GM12878 (cell line): ENCODE data around the gene CD34. TPM values are rescaled to one million over a fixed set of nuclear protein-coding genes. Genes with fewer than 3 reads are reported as not detected.

ENCODE experiments used
- ATAC-seq: fragments of 200-7000 bp; cut with Tn5 transposase; 3 replicates; pipeline ENCODE4 v1.9.1; 2020; ENCODE audit warnings: mild to moderate bottlenecking, moderate library complexity
- BruUV-seq: library from RNA; stranded (reverse); fragments of 400-500 nt; replicated peaks from 2 replicates; lab custom pipeline; 2021; lab: Mats Ljungman, UMichigan
- CTCF ChIA-PET: fragments of 300-600 bp; sonication (Branson Sonifier 250); formaldehyde crosslinking; extraction: SDS; loops from one replicate; lab custom pipeline; 2021; ENCODE audit warnings: inconsistent platforms; lab: Yijun Ruan, JAX
- POLR2A ChIA-PET: fragments of 350-600 bp; formaldehyde crosslinking; extraction: SDS; loops from one replicate; lab custom pipeline; 2021; ENCODE audit warnings: inconsistent platforms; lab: Charles Lee
- RAD21 ChIA-PET: fragments of 300-600 bp; sonication (Branson Sonifier 250); formaldehyde crosslinking; loops from one replicate; lab custom pipeline; 2023; ENCODE audit warnings: antibody characterized with exemption; ENCODE audit not compliant: unreplicated experiment; lab: Charles Lee
- SMC1A ChIA-PET: fragments of 300-600 bp; sonication (Branson Sonifier 250); formaldehyde crosslinking; loops from one replicate; lab custom pipeline; 2023; ENCODE audit not compliant: unreplicated experiment, uncharacterized antibody; lab: Charles Lee
- DNase-seq: peaks from one replicate; pipeline ENCODE4 v3.0.0-alpha.2; 2011; ENCODE audit warnings: low read depth, low spot score
- FAIRE-seq: peaks from 3 replicates; lab custom pipeline; 2011; peaks lifted over from hg19 to GRCh38; lab: Jason Lieb, UNC
- H2AFZ ChIP-seq: 2 replicates; pipeline ENCODE4 v1.6.0; 2011; ENCODE audit warnings: low read depth, low read length, control low read depth; ENCODE audit not compliant: control insufficient read depth
- H3K27ac ChIP-seq: 2 replicates; pipeline ENCODE4 v1.5.1; 2011; ENCODE audit warnings: control low read depth; ENCODE audit not compliant: control insufficient read depth, insufficient read depth
- H3K27me3 ChIP-seq, 2 experiments: replicated peaks in 1 of 2; 2 replicates each; pipeline versions ENCODE4 v1.6.0 to v1.6.1; 2011; ENCODE audit warnings: low read length in 1 of 2; ENCODE audit not compliant: control insufficient read depth in 2 of 2, insufficient read depth in 2 of 2
- H3K36me3 ChIP-seq, 2 experiments: 2 replicates each; pipeline ENCODE4 v1.5.1; 2011; ENCODE audit warnings: low read length in 1 of 2; ENCODE audit not compliant: control insufficient read depth in 2 of 2, insufficient read depth in 2 of 2
- H3K4me1 ChIP-seq: 2 replicates; pipeline ENCODE4 v1.6.1; 2011; ENCODE audit warnings: mild to moderate bottlenecking, low read length, moderate library complexity, mixed read lengths; ENCODE audit not compliant: control insufficient read depth, insufficient read depth
- H3K4me2 ChIP-seq: 2 replicates; pipeline ENCODE4 v1.6.0; 2011; ENCODE audit warnings: control low read depth; ENCODE audit not compliant: control insufficient read depth, insufficient read depth
- H3K4me3 ChIP-seq: fragments of 200-600 bp; sonication (generic); 2 replicates; pipeline ENCODE4 v1.5.1; 2016
- H3K79me2 ChIP-seq: 2 replicates; pipeline ENCODE4 v1.6.0; 2011; ENCODE audit warnings: low read length; ENCODE audit not compliant: control insufficient read depth, insufficient read depth
- H3K9ac ChIP-seq: 2 replicates; pipeline ENCODE4 v1.8.0; 2011; ENCODE audit warnings: low read length, control low read depth, mixed read lengths; ENCODE audit not compliant: control insufficient read depth, insufficient read depth
- H3K9me3 ChIP-seq: replicated peaks from 3 replicates; pipeline ENCODE4 v1.5.1; 2011; ENCODE audit warnings: mild to moderate bottlenecking, low read length; ENCODE audit not compliant: control insufficient read depth, insufficient read depth
- H4K20me1 ChIP-seq: 2 replicates; pipeline ENCODE4 v1.6.0; 2011; ENCODE audit not compliant: control insufficient read depth, insufficient read depth
- BMI1 ChIP-seq: fragments of 450-650 bp; IDR thresholded peaks from 2 replicates; pipeline ENCODE4 v1.6.1; 2016; ENCODE audit warnings: mild to moderate bottlenecking, moderate library complexity, borderline replicate concordance
- CBFB ChIP-seq: IDR thresholded peaks from 2 replicates; pipeline ENCODE4 v1.6.1; 2016; ENCODE audit warnings: antibody characterized with exemption, low read depth
- GABPA ChIP-seq: IDR thresholded peaks from 2 replicates; pipeline ENCODE4 v1.6.1; 2014; ENCODE audit warnings: antibody characterized with exemption, low read depth, mild to moderate bottlenecking, inconsistent platforms
- HDAC6 ChIP-seq: fragments of 200-600 bp; sonication (generic); IDR thresholded peaks from one replicate; pipeline ENCODE4 v1.8.0; 2017; ENCODE audit warnings: antibody characterized with exemption; ENCODE audit not compliant: unreplicated experiment
- NR2C2 ChIP-seq: IDR thresholded peaks from 2 replicates; pipeline ENCODE4 v1.6.1; 2011; ENCODE audit warnings: borderline replicate concordance, low read depth; ENCODE audit not compliant: control insufficient read depth, insufficient read length
- PML ChIP-seq: IDR thresholded peaks from 2 replicates; pipeline ENCODE4 v1.6.1; 2012; ENCODE audit warnings: low read length, inconsistent platforms
- RFX5 ChIP-seq: IDR thresholded peaks from 2 replicates; pipeline ENCODE4 v1.6.1; 2011; ENCODE audit warnings: low read depth, low read length, improper control_type of control experiment
- SRF ChIP-seq, 2 experiments: IDR thresholded peaks; 2 replicates each; pipeline ENCODE4 v1.6.1; 2011; ENCODE audit warnings: low read depth in 2 of 2, low read length in 2 of 2, mild to moderate bottlenecking in 1 of 2, moderate library complexity in 1 of 2
- SUZ12 ChIP-seq: fragments of 200-600 bp; sonication (generic); IDR thresholded peaks from one replicate; pipeline ENCODE4 v1.6.1; 2018; ENCODE audit warnings: antibody characterized with exemption, mild to moderate bottlenecking; ENCODE audit not compliant: unreplicated experiment
- TAF1 ChIP-seq: IDR thresholded peaks from 2 replicates; pipeline ENCODE4 v1.6.1; 2011; ENCODE audit warnings: mild to moderate bottlenecking, low read depth, low read length, borderline replicate concordance
- WGBS: methylation state at CpG from one replicate; pipeline ENCODE4 v1.1.6; 2016; ENCODE audit warnings: low lambda C conversion rate; ENCODE audit not compliant: insufficient replicate concordance, insufficient coverage; ENCODE audit errors: missing lambda C conversion rate; 5-methylcytosine and 5-hydroxymethylcytosine counted together
- in situ Hi-C: fragments of 300-500 bp; cut with MboI; formaldehyde crosslinking; loops from 9 replicates; pipeline ENCODE4 v1.14.3; 2018; ENCODE audit warnings: mixed read lengths
- intact Hi-C: fragments of 100-400 bp; cut with micrococcal nuclease; formaldehyde crosslinking; loops from one replicate; pipeline ENCODE4 v1.14.2; 2022; ENCODE audit not compliant: unreplicated experiment
- polyA plus RNA-seq, 11 experiments: library from polyadenylated mRNA; depleted of rRNA in 4 of 11; unstranded in 6 of 11; stranded (reverse) in 5 of 11; fragments of >200 nt; fragmentation: Nextera tagmentation in 4 of 11; fragmentation: Illumina TruSeq in 1 of 11; extraction: Ambion mirVana in 4 of 11; extraction: Trizol in 1 of 11; gene quantifications; 1 replicate in 1 of 11; 2 replicates in 10 of 11; pipeline versions ENCODE4 v1.2.1 to v1.2.3, GENCODE V29; 2011 to 2016; ENCODE audit warnings: inconsistent platforms in 2 of 11, missing spikeins in 2 of 11, low read depth in 1 of 11
- total RNA-seq, 4 experiments: library from RNA; depleted of rRNA in 3 of 4; stranded (reverse); fragments of >200 nt in 3 of 4; fragmentation: Illumina TruSeq in 1 of 4; extraction: Trizol in 1 of 4; gene quantifications; 2 replicates each; pipeline versions ENCODE4 v1.2.1 to v1.2.3, GENCODE V29; 2013 to 2021
- TF ChIP-seq, protein P1 (sequence below): IDR thresholded peaks from 2 replicates; pipeline ENCODE4 v1.6.1; 2012; ENCODE audit warnings: mild to moderate bottlenecking, low read depth, low read length
- TF ChIP-seq, protein P2 (sequence below): IDR thresholded peaks from 2 replicates; pipeline ENCODE4 v1.6.1; 2011; ENCODE audit warnings: low read depth, low read length, improper control_type of control experiment, borderline replicate concordance
- TF ChIP-seq, protein P3 (sequence below): fragments of 450-650 bp; IDR thresholded peaks from 2 replicates; pipeline ENCODE4 v1.6.1; 2017; ENCODE audit warnings: mild to moderate bottlenecking, low read depth, inconsistent platforms; ENCODE audit not compliant: poor library complexity, severe bottlenecking

CD34 gene
- total and polyA plus RNA-seq, 10 of the 15 experiments (the other 5 are each of a cell fraction or from before 2014, with no cell fraction given): under 0.01 to 0.08 (median 0.02) TPM; not detected in 6

DNA sequence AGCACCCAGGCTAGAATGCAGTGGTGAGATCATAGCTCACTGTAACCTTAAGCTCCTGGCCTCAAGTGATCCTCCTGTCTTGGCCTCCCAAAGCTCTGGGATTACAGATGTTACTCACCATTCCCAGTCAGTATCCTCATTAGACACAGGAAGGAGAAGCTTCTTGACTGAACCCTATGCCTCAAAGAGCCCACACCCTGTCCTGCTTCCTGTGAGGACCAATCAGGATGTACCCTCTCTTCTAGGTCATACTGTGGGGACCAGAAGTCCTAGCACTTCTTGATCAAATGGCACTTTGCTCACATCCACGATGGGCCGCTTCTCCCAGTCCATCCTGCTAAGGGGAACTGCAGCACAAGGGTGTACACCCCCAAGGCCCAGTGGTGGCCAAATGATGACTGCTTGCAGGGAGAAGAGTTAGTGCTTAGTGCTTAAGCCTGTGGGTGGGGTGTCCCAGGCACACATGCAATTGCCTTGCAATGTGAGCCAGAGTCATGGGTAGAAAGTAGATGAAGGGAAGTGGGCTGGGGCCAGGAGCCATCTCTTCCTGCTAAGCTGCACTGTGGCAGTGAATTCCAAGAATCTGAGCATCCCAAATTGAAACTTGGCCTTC, 9.8 kb downstream of the CD34 start:
- BruUV-seq: no TSS peak
- CTCF ChIA-PET: interaction anchor here (0.9 to 10.1 kb wide), 3 partner anchors 16 to 62 kb away, joined by 3 to 162 read pairs (median 144); no protein-coding TSS in a partner anchor
- Histone ChIP-seq H3K9me3 (no peaks in the 10 kb centered on the region), H2AFZ (no peak overlapping the region), H3K4me3 (no peak overlapping the region), H3K27me3 (no peaks in the 10 kb centered on the region), H3K27ac (no peak overlapping the region), H3K9ac (no peak overlapping the region), H3K36me3 (no peaks in the 10 kb centered on the region), H3K4me2 (no peak overlapping the region), H3K4me1 (no peaks in the 10 kb centered on the region), H3K79me2 (no peaks in the 10 kb centered on the region), H4K20me1 (no peaks in the 10 kb centered on the region; the same call in 1 of the 2 replicates)
- POLR2A ChIA-PET: interaction anchor here (0.7 kb wide), 1 partner anchor 130 kb away, joined by 3 read pairs; no protein-coding TSS in a partner anchor
- SMC1A ChIA-PET: interaction anchor here (0.7 to 1.7 kb wide), 5 partner anchors 14 to 292 kb away, joined by 3 to 4 read pairs (median 4); no protein-coding TSS in a partner anchor
- FAIRE-seq: no peak
- DNase-seq: no peak
- RAD21 ChIA-PET: interaction anchor here (0.7 to 1.3 kb wide), 2 partner anchors 61 to 62 kb away, joined by 3 to 4 read pairs; no protein-coding TSS in a partner anchor
- no peak for ATAC-seq
- intact Hi-C loops (no loop called here), in situ Hi-C loops (no loop called here)
- WGBS: 63% methylated on average over 2 of the region's 2 CpGs
- TF ChIP-seq, protein P1, sequence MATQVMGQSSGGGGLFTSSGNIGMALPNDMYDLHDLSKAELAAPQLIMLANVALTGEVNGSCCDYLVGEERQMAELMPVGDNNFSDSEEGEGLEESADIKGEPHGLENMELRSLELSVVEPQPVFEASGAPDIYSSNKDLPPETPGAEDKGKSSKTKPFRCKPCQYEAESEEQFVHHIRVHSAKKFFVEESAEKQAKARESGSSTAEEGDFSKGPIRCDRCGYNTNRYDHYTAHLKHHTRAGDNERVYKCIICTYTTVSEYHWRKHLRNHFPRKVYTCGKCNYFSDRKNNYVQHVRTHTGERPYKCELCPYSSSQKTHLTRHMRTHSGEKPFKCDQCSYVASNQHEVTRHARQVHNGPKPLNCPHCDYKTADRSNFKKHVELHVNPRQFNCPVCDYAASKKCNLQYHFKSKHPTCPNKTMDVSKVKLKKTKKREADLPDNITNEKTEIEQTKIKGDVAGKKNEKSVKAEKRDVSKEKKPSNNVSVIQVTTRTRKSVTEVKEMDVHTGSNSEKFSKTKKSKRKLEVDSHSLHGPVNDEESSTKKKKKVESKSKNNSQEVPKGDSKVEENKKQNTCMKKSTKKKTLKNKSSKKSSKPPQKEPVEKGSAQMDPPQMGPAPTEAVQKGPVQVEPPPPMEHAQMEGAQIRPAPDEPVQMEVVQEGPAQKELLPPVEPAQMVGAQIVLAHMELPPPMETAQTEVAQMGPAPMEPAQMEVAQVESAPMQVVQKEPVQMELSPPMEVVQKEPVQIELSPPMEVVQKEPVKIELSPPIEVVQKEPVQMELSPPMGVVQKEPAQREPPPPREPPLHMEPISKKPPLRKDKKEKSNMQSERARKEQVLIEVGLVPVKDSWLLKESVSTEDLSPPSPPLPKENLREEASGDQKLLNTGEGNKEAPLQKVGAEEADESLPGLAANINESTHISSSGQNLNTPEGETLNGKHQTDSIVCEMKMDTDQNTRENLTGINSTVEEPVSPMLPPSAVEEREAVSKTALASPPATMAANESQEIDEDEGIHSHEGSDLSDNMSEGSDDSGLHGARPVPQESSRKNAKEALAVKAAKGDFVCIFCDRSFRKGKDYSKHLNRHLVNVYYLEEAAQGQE: no peak
- TF ChIP-seq, protein P2, sequence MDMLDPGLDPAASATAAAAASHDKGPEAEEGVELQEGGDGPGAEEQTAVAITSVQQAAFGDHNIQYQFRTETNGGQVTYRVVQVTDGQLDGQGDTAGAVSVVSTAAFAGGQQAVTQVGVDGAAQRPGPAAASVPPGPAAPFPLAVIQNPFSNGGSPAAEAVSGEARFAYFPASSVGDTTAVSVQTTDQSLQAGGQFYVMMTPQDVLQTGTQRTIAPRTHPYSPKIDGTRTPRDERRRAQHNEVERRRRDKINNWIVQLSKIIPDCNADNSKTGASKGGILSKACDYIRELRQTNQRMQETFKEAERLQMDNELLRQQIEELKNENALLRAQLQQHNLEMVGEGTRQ: no peak
- TF ChIP-seq TAF1 (no peak), PML (no peak), SUZ12 (no peak), CBFB (no peak), GABPA (no peak), RFX5 (no peak), HDAC6 (no peak), SRF (IDR thresholded peaks at IDR 0.05; ENCODE audit: low read depth in 2 of 2, low read length in 2 of 2) (no peak), NR2C2 (no peak), BMI1 (no peak)
- TF ChIP-seq, protein P3, sequence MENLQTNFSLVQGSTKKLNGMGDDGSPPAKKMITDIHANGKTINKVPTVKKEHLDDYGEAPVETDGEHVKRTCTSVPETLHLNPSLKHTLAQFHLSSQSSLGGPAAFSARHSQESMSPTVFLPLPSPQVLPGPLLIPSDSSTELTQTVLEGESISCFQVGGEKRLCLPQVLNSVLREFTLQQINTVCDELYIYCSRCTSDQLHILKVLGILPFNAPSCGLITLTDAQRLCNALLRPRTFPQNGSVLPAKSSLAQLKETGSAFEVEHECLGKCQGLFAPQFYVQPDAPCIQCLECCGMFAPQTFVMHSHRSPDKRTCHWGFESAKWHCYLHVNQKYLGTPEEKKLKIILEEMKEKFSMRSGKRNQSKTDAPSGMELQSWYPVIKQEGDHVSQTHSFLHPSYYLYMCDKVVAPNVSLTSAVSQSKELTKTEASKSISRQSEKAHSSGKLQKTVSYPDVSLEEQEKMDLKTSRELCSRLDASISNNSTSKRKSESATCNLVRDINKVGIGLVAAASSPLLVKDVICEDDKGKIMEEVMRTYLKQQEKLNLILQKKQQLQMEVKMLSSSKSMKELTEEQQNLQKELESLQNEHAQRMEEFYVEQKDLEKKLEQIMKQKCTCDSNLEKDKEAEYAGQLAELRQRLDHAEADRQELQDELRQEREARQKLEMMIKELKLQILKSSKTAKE: no peak
